Activated CD4-positive, alpha-beta T cell treated with anti-CD3 and anti-CD28 coated beads, Interleukin-2, amount 10 ng/mL, durations not matched to agents 7 days and 5 days (primary cell): Measurements from ENCODE around the gene CCDC8. TPM values are rescaled to one million over a fixed set of nuclear protein-coding genes. Genes with fewer than 3 reads are reported as not detected.
"Not testable (repeated sequence)": the region's sequence is repeated elsewhere in the genome, so short reads cannot be mapped to it uniquely, and the experiment has no call there.

Source experiments
- CTCF ChIA-PET: fragments of 350-600 bp; sonication (Branson Sonifier 250); formaldehyde crosslinking; loops from one replicate; lab custom pipeline; 2021; ENCODE audit warnings: antibody characterized with exemption; lab: Charles Lee
- POLR2A ChIA-PET: fragments of 350-600 bp; sonication (Branson Sonifier 250); formaldehyde crosslinking; loops from one replicate; lab custom pipeline; 2021; ENCODE audit warnings: antibody characterized with exemption; lab: Charles Lee
- DNase-seq: peaks from one replicate; pipeline ENCODE4 v3.0.0-alpha.2; 2020
- H3K27ac Mint-ChIP-seq: one replicate; pipeline ENCODE4 v1.8.0; 2021; ENCODE audit warnings: mild to moderate bottlenecking, moderate library complexity, mixed read lengths
- H3K27me3 Mint-ChIP-seq: one replicate; pipeline ENCODE4 v1.8.0; 2021; ENCODE audit warnings: mixed read lengths
- H3K36me3 Mint-ChIP-seq: one replicate; pipeline ENCODE4 v1.8.0; 2021; ENCODE audit warnings: low read depth, mixed read lengths
- H3K4me1 Mint-ChIP-seq: one replicate; pipeline ENCODE4 v1.8.0; 2021; ENCODE audit warnings: mixed read lengths
- H3K4me3 Mint-ChIP-seq: one replicate; pipeline ENCODE4 v1.8.0; 2021; ENCODE audit warnings: mild to moderate bottlenecking, moderate library complexity, mixed read lengths
- H3K9me3 Mint-ChIP-seq: one replicate; pipeline ENCODE4 v1.8.0; 2021; ENCODE audit warnings: mixed read lengths
- total RNA-seq, 2 experiments: library from RNA; stranded (reverse); gene quantifications; one replicate each; pipeline ENCODE4 v1.2.3, GENCODE V29; 2021

CCDC8 gene
- total RNA-seq, 2 experiments from 2014 or later: not detected

DNA sequence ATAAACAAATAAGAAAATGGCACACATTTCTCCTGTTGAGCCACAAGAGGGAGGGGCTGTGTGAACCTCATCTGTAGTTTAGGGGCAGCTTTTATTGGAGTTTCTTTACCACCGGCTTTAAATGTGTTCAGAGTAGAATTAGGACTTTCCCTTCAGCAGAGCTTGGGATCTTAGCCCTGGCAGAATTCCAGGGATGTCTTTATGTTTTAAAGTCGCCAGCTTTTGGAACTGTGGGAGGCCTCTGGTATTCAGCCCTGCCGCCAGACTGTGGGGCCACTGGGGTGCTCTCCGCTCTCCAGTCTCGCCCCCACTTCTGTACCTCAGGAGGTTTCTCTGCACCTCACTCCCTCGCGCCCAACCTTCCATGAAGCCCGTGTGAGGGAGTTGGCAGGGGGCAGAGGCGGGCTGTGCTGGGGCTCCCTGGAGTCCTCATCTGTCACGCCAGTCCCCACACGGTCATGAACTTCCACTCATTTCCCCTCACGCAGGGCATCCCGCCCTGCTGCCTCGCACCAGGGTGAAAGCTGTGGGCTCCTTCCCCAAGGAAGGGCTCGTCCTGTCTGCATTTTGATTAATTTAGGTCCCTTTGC is 31.5 kb downstream of the CCDC8 start:
- H3K27me3 Mint-ChIP-seq: no peaks in the 10 kb centered on the region
- no peak overlapping the region for H3K4me3 Mint-ChIP-seq
- H3K27ac Mint-ChIP-seq: no peak overlapping the region
- H3K36me3 Mint-ChIP-seq: peaks cover 61% of the 10 kb centered on the region
- POLR2A ChIA-PET: no interaction called here
- DNase-seq: no peak
- H3K9me3 Mint-ChIP-seq: no peaks in the 10 kb centered on the region
- CTCF ChIA-PET: interaction anchor here (0.8 to 0.9 kb wide), 2 partner anchors 13 to 38 kb away, joined by 3 read pairs; no protein-coding TSS in a partner anchor
- H3K4me1 Mint-ChIP-seq: no peaks in the 10 kb centered on the region

DNA sequence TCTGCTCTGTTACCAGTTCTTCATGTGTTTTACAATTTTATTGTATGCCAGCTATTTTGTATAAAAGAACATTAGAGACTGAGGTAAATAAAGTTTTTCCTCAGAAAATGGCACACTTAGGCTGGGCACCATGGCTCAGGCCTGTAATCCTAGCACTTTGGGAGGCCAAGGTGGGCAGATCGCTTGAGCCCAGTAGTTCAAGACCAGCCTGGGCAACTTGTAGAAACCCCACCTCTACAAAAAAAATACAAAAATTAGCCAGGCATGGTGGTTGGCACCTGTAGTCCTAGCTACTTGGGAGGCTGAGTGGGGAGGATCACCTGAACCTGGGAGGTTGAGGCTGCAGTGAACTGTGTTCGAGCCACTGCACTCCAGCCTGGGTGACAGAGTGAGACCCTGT is 32.0 kb downstream of the CCDC8 start:
- Mint-ChIP-seq H3K4me3 (no peak overlapping the region), H3K9me3 (no peaks in the 10 kb centered on the region), H3K27me3 (no peaks in the 10 kb centered on the region), H3K36me3 (peaks cover 62% of the 10 kb centered on the region), H3K4me1 (no peaks in the 10 kb centered on the region), H3K27ac (no peak overlapping the region)
- no peak for DNase-seq
- ChIA-PET CTCF (interaction anchor here (0.5 to 0.9 kb wide), 3 partner anchors 14 to 75 kb away, joined by 3 read pairs; no protein-coding TSS in a partner anchor), POLR2A (no interaction called here)

DNA sequence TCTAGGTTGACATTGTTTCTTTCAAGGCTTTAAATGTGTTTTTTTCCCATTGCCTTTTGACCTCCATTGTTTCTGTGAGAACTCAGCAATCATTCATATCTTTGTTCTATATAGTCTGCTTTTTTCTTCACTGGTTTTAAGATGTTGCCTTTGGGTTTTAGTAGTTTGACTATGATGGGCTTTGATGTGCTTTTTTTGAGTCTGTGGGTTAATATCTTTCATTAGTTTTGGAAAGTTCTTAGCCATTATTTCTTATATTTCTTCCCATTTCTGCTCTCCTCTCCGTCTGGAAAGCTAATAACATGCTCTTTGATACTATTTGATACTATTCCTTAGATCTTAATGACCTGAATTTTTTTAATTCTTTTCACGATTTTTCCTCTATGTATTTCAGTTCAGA is 32.7 kb downstream of the CCDC8 start:
- POLR2A ChIA-PET: no interaction called here
- CTCF ChIA-PET: interaction anchor here (0.5 kb wide), 2 partner anchors 14 to 76 kb away, joined by 3 read pairs; no protein-coding TSS in a partner anchor
- Mint-ChIP-seq H3K4me1 (no peaks in the 10 kb centered on the region), H3K36me3 (peaks cover 63% of the 10 kb centered on the region), H3K27me3 (no peaks in the 10 kb centered on the region), H3K4me3 (no peak overlapping the region), H3K9me3 (no peaks in the 10 kb centered on the region), H3K27ac (no peak overlapping the region)
- no peak for DNase-seq

DNA sequence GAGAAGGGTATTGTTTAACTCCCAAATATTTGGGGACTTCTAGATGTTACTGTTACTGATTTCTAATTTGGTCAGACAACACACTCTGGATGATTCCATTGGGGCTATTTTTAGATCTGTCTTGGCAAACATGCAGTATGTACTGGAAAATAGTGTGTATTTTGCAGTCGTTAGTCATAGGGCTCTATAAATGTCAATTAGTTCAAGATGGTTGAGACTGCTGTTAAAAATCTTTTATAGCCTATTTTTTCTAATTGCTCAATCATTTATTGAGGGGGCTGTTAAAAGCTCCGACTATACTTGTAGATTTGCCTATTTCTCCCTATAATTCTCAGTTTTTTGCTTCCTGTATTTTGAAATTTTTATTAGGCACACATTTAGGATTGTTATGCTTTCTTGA is 35.1 kb downstream of the CCDC8 start:
- ChIA-PET POLR2A (no interaction called here), CTCF (interaction anchor here (0.6 kb wide), 1 partner anchor 44 kb away, joined by 6 read pairs; no protein-coding TSS in a partner anchor)
- Mint-ChIP-seq H3K36me3 (peaks cover 53% of the 10 kb centered on the region), H3K27ac (no peak overlapping the region), H3K9me3 (no peaks in the 10 kb centered on the region), H3K27me3 (no peaks in the 10 kb centered on the region), H3K4me1 (no peaks in the 10 kb centered on the region), H3K4me3 (no peak overlapping the region)
- DNase-seq: no peak

DNA sequence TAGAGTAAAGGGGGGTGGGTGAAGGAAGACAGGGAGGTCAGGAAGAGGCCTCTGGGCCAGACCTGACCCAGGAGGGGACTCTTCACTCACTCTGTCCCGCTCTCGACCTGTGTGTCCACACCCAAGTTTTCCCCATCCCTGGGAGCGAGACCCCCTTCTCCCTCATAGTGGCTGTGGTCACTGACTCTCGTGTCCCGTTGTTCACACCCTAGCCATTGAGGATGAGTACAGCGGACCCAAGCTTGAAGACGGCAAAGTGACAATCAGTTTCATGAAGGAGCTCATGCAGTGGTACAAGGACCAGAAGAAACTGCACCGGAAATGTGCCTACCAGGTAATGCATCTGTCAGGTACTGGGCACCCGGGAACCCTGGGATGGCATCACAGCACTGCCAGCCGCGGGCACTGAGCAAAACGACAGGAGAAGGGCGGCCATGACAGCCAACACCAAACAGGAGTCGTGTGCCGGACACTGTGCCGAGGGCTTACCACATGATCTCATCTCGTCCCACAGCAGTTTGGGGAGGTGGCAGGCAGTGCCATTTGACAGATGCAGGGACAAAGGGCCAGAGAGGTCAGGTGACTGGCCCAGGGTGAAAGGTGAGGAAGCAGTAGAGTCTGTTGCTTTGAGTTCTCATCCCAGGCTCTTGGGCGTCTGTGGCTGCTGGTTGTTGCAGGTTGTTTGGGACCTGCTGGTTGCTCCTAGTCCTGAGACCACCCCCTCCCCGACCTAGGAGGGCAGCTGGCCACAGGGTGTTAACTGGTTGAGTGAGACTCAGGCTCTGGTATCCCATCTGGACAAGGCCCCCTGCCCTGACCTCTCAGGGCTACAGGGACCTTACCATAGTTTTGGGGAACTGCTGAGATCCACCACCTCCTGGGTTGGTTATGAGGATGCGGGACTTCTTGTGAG is 36.9 kb downstream of the CCDC8 start:
- no peak overlapping the region for H3K4me3 Mint-ChIP-seq

DNA sequence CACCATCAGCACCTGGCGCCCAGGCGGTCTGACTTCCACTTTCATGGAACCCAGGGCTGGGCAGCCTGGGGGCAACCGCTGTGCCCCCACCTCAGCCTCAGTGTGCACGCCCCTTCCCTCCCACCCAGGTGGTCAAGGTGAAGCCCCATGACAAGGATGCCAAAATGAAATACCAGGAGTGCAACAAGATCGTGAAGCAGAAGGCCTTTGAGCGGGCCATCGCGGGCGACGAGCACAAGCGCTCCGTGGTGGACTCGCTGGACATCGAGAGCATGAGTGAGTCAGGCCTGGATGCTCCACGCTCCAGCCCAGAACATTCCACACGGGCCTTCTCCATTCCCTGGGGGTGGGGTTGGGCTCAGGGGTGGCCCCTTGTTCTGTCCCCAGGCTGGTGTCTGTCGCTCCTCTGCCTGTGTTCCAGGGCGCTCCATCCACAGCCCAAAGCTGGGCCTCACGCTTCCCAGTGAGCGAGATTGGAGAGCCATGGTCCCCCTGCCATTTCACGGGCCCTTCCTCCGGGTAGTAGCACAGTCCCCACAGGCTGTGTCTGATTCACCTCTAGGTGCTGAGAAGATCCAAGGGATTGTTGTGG is 37.8 kb downstream of the CCDC8 start:
- Mint-ChIP-seq H3K4me1 (peaks cover 16% of the 10 kb centered on the region), H3K36me3 (peaks cover 39% of the 10 kb centered on the region)
- H3K27ac Mint-ChIP-seq, POLR2A ChIA-PET, DNase-seq, H3K9me3 Mint-ChIP-seq, CTCF ChIA-PET, H3K27me3 Mint-ChIP-seq, H3K4me3 Mint-ChIP-seq: not testable (repeated sequence)

More for the DNA sequence above, 36.9 kb downstream of the CCDC8 start:
- ChIA-PET CTCF (interaction anchor here (1.0 kb wide), 1 partner anchor 19 kb away, joined by 3 read pairs; no protein-coding TSS in a partner anchor), POLR2A (interaction anchor here (0.7 kb wide), 1 partner anchor 228 kb away, joined by 4 read pairs; the partner anchor contains the start of gene IGFL2)
- Mint-ChIP-seq H3K27ac (no peak overlapping the region), H3K27me3 (no peaks in the 10 kb centered on the region), H3K36me3 (peaks cover 44% of the 10 kb centered on the region), H3K9me3 (no peaks in the 10 kb centered on the region), H3K4me1 (peaks cover 10% of the 10 kb centered on the region)
- DNase-seq: no peak

DNA sequence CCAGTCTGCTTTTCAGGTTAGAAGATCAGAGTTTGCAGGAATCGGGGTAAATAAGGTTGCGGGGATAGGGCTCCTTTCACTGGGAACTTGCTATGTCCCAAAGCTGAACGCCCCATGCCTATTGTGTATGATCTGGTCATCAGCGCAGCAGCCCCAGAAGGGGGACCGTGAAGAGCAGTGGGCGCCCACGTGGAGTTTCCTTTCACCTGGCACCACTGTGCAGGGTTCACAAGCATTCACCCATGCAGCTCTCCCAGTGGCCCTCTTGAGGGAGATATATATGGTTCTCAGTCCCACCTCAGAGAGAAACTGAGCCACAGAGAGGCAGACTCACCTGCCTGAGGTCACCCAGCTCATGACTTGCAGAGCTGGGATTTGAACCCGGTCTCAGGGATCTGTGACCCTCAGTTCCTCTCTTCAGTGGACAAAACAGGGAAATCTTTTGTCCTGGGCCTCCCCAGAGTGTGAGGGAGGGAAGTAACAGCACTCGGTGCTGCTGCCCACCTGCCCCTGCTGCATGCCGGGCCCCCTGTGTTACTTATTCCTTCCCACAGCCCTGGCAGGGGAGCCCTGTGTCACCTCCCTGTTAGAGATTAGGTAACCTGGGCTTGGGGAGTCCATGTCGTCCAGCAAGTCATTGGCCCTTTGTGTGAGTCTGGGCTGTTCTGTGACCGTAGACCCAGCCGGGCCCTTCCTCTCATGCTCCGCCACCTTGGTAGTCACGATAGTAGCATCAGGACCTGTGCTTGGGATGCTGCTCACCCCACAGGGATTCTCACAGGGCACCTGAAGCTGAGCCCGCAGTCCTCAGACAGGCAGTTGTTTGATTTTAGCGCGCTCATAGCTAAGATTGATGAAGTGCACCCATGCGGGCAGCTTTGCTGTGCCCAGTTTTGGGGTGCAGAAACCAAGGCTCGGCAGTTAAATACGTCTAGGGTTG is 38.6 kb downstream of the CCDC8 start:
- POLR2A ChIA-PET: no interaction called here
- no peak for DNase-seq

DNA sequence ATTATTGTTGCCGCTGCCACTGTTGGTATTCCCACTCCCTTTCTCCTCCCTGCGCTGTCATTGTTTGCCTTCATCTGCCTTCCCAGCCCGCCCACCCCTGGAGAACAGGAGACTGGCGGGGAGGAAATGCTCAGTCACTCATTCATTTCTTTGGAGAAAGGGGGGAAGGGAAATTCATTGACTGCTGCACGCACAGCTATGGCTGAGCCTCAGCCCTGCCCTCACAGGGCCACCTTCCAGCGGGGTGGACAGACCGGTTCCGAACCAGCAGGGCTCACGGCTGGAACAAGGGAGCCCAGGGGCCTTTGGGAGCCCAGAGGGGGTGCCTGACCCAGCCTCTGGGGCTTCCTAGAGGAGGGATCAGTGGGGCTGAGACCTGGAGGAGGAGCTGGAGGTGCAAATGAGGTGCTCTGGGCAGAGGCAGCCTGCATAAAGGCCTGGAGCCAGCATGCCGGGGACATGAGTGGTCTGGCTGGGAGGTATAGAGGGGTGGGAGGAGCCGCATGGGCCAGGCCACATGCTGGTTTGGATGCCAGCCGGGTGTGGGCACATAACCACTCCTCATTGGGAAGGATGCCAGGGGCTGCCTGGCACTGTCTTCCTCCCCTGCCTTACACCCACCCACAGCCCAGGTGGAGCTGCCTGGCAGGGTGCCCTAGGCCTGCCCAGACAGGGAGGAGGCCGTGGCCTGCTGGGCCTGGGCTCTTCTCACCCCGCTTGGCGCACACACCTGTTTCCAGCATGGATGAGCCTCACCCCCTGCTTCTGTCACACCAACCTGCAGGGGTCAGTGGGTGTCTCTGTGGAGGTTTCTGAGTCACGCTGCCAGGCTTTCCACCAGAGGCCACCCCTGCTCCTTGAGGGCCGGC is 39.6 kb downstream of the CCDC8 start:
- no peak overlapping the region for H3K4me3 Mint-ChIP-seq
- no peak overlapping the region for H3K27ac Mint-ChIP-seq
- ChIA-PET CTCF (interaction anchor here (1.1 kb wide), 1 partner anchor 10 kb away, joined by 3 read pairs; no protein-coding TSS in a partner anchor), POLR2A (no interaction called here)
- DNase-seq: no peak
- peaks cover 29% of the 10 kb centered on the region for H3K36me3 Mint-ChIP-seq
- peaks cover 20% of the 10 kb centered on the region for H3K4me1 Mint-ChIP-seq
- no peaks in the 10 kb centered on the region for H3K27me3 Mint-ChIP-seq
- no peaks in the 10 kb centered on the region for H3K9me3 Mint-ChIP-seq

More for the DNA sequence above, 38.6 kb downstream of the CCDC8 start:
- Mint-ChIP-seq H3K27me3 (no peaks in the 10 kb centered on the region), H3K9me3 (no peaks in the 10 kb centered on the region), H3K4me1 (peaks cover 16% of the 10 kb centered on the region), H3K36me3 (peaks cover 35% of the 10 kb centered on the region), H3K27ac (no peak overlapping the region), H3K4me3 (no peak overlapping the region)
- CTCF ChIA-PET: interaction anchor here (0.6 kb wide), 1 partner anchor 842 kb away, joined by 5 read pairs; no protein-coding TSS in a partner anchor

DNA sequence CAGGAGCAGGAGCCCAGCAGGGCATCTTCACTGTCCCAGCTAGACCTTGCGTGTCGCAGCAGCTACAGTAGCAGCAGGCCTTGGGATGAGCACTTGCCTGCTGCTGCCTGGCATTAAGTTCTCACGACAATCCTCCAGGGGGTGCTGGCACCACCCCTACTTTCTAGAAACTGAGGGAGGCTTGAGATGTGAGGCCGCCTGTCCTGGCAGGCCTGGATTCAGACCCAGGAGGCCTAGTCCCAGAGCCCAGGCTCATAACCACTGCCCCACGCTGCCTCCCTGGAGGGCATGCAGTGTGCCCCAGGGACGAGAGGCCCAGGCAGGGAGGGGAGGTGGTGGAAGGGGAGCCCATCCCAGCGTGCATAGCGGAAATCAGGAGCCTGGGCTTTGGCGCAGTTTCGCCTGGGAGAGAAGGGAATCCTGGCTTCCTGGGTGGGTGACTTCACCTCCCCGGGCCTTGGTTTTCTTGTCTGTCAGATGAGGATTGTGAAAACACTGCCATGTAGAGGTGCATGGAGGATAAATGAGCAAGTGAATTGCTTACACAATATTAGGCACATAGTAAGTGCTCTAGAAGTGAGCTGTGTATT is 40.4 kb downstream of the CCDC8 start:
- Mint-ChIP-seq H3K27ac (no peak overlapping the region), H3K9me3 (no peaks in the 10 kb centered on the region), H3K4me1 (peaks cover 20% of the 10 kb centered on the region), H3K36me3 (peaks cover 25% of the 10 kb centered on the region), H3K27me3 (no peaks in the 10 kb centered on the region), H3K4me3 (no peak overlapping the region)
- no peak for DNase-seq
- ChIA-PET POLR2A (no interaction called here), CTCF (interaction anchor here (1.1 kb wide), 1 partner anchor 9 kb away, joined by 3 read pairs; no protein-coding TSS in a partner anchor)

DNA sequence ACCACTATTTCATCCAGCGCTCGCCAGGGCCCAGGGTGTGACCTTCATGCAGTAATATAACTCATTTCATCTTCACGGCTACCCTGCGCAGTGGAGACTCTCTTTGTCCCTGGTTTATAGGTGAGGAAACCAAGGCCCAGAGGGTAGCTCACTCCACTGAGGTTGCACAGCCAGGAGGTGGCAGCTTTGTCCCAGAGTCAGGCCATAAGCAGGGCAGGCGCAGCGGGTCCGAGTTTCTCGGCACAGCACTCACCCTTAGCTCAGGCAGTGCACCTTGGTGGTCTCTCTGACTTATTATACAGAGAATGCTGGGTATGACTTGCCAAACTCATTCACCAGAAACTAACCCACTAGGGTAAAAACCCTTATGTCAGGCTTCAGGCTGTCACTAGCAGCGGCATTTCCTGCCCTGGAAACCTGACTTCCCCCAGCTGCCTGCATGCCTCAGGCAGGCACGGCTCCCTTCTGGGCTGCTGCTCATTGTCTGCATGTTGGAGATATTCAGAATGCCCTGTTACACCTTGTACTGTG is 41.9 kb downstream of the CCDC8 start:
- POLR2A ChIA-PET: no interaction called here
- CTCF ChIA-PET: interaction anchor here (0.6 to 1.8 kb wide), 2 partner anchors 10 to 24 kb away, joined by 3 to 5 read pairs; partner anchors contain the start of gene PPP5C
- no peak overlapping the region for H3K4me3 Mint-ChIP-seq
- H3K9me3 Mint-ChIP-seq: no peaks in the 10 kb centered on the region
- no peaks in the 10 kb centered on the region for H3K27me3 Mint-ChIP-seq
- H3K27ac Mint-ChIP-seq: peak overlapping the region; percentile 52
- peaks cover 27% of the 10 kb centered on the region for H3K4me1 Mint-ChIP-seq
- peaks cover 18% of the 10 kb centered on the region for H3K36me3 Mint-ChIP-seq
- DNase-seq: peak; percentile 45
